Stimulated activated CD8-positive, alpha-beta memory T cell treated with anti-CD3 and anti-CD28 coated beads, Interleukin-7, amount 100 ng/mL, for 1 hour (primary cell): ENCODE measurements around the gene OR7C2.
"Not testable (repeated sequence)": the region's sequence is repeated elsewhere in the genome, so short reads cannot be mapped to it uniquely, and the experiment has no call there.

Source experiments
- DNase-seq, 2 donors: peaks; one replicate each; pipeline ENCODE4 v3.0.0-alpha.2; 2020; ENCODE audit warnings: low read depth in 2 of 2

OR7C2 gene

GRCh38 chr19:14941189-14941588, at the start of gene OR7C2:
Gene OR7C2, plus strand, starts transcription at chr19:14941489. Its CDS starts 0 bp downstream, at chr19:14941489.
- no peak for DNase-seq

- no peak for DNase-seq
Measured at GRCh38 chr19:14901675-14902260, 39.5 kb upstream of the OR7C2 start.

GRCh38 chr19:14906711-14907110, 34.6 kb upstream of the OR7C2 start:
- DNase-seq = no peak

- no peak for DNase-seq
Measured at GRCh38 chr19:14915116-14915515, 26.2 kb upstream of the OR7C2 start.

- no peak for DNase-seq
Measured at GRCh38 chr19:14916848-14917247, 24.4 kb upstream of the OR7C2 start.

- DNase-seq = no peak
Measured at GRCh38 chr19:14933506-14933905, 7.8 kb upstream of the OR7C2 start.

GRCh38 chr19:14940266-14940665, 1.0 kb upstream of the OR7C2 start:
- no peak for DNase-seq

GRCh38 chr19:14943601-14944000, 2.3 kb downstream of the OR7C2 start:
- DNase-seq = no peak

GRCh38 chr19:14944456-14944855, 3.2 kb downstream of the OR7C2 start:
- no peak for DNase-seq

GRCh38 chr19:14949413-14949812, 8.1 kb downstream of the OR7C2 start:
- DNase-seq = not testable (repeated sequence)

GRCh38 chr19:14949876-14950275, 8.6 kb downstream of the OR7C2 start:
- no peak for DNase-seq

GRCh38 chr19:14950421-14950820, 9.1 kb downstream of the OR7C2 start:
- DNase-seq = no peak

- no peak for DNase-seq
Measured at GRCh38 chr19:14952767-14953166, 11.5 kb downstream of the OR7C2 start.

- DNase-seq = no peak
Measured at GRCh38 chr19:14954071-14954655, 12.9 kb downstream of the OR7C2 start.

GRCh38 chr19:14957464-14957863, 16.2 kb downstream of the OR7C2 start:
- DNase-seq = no peak

- DNase-seq = no peak
Measured at GRCh38 chr19:14959263-14959662, 18.0 kb downstream of the OR7C2 start.

GRCh38 chr19:14961956-14962685, 20.8 kb downstream of the OR7C2 start:
- no peak for DNase-seq

GRCh38 chr19:14968247-14968646, 27.0 kb downstream of the OR7C2 start:
- no peak for DNase-seq

- DNase-seq = no peak
Measured at GRCh38 chr19:14971474-14971873, 30.2 kb downstream of the OR7C2 start.

- DNase-seq = no peak
Measured at GRCh38 chr19:14972676-14973075, 31.4 kb downstream of the OR7C2 start.

- DNase-seq = no peak
Measured at GRCh38 chr19:14974488-14974887, 33.2 kb downstream of the OR7C2 start.

GRCh38 chr19:14977128-14977527, 35.8 kb downstream of the OR7C2 start:
- DNase-seq = no peak

GRCh38 chr19:14978161-14978776, 37.0 kb downstream of the OR7C2 start:
- DNase-seq = no peak
